Endothelial cell (in vitro differentiated cells): Measurements from ENCODE around the gene MICAL3. TPM values are rescaled to one million over a fixed set of nuclear protein-coding genes. Genes with fewer than 3 reads are reported as not detected.

ENCODE experiments used
- DNase-seq: peaks from one replicate; pipeline ENCODE4 v3.0.0; 2021; ENCODE audit warnings: low spot score
- H3K27ac Mint-ChIP-seq: one replicate; pipeline ENCODE4 v1.8.0; 2021; ENCODE audit warnings: mixed read lengths, inconsistent platforms; ENCODE audit not compliant: unreplicated experiment
- H3K27me3 Mint-ChIP-seq: one replicate; pipeline ENCODE4 v1.8.0; 2021; ENCODE audit warnings: mild to moderate bottlenecking, moderate library complexity, mixed read lengths, inconsistent platforms; ENCODE audit not compliant: unreplicated experiment
- H3K36me3 Mint-ChIP-seq: one replicate; pipeline ENCODE4 v1.8.0; 2021; ENCODE audit warnings: mild to moderate bottlenecking, low read depth, mixed read lengths, inconsistent platforms; ENCODE audit not compliant: unreplicated experiment
- H3K4me1 Mint-ChIP-seq: one replicate; pipeline ENCODE4 v1.8.0; 2021; ENCODE audit warnings: mild to moderate bottlenecking, mixed read lengths, inconsistent platforms; ENCODE audit not compliant: unreplicated experiment
- H3K4me3 Mint-ChIP-seq: one replicate; pipeline ENCODE4 v1.8.0; 2021; ENCODE audit warnings: mild to moderate bottlenecking, mixed read lengths, inconsistent platforms; ENCODE audit not compliant: unreplicated experiment
- H3K9me3 Mint-ChIP-seq: one replicate; pipeline ENCODE4 v1.8.0; 2021; ENCODE audit warnings: mixed read lengths, inconsistent platforms; ENCODE audit not compliant: unreplicated experiment
- CTCF ChIP-seq: fragments of 200-600 bp; sonication (generic); IDR thresholded peaks from one replicate; pipeline ENCODE4 v1.5.0; 2021; ENCODE audit warnings: antibody characterized with exemption; ENCODE audit not compliant: unreplicated experiment
- total RNA-seq: library from RNA; stranded (reverse); fragmentation: NEBNext Ultra II Directional; extraction: Animal tissue kit (Norgen Biotek cat#: 25700); gene quantifications from one replicate; pipeline ENCODE4 v1.2.1, GENCODE V29; 2021; ENCODE audit not compliant: unreplicated experiment

Gene MICAL3
- total RNA-seq, 1 donor from 2014 or later, result 54.3 TPM

DNA sequence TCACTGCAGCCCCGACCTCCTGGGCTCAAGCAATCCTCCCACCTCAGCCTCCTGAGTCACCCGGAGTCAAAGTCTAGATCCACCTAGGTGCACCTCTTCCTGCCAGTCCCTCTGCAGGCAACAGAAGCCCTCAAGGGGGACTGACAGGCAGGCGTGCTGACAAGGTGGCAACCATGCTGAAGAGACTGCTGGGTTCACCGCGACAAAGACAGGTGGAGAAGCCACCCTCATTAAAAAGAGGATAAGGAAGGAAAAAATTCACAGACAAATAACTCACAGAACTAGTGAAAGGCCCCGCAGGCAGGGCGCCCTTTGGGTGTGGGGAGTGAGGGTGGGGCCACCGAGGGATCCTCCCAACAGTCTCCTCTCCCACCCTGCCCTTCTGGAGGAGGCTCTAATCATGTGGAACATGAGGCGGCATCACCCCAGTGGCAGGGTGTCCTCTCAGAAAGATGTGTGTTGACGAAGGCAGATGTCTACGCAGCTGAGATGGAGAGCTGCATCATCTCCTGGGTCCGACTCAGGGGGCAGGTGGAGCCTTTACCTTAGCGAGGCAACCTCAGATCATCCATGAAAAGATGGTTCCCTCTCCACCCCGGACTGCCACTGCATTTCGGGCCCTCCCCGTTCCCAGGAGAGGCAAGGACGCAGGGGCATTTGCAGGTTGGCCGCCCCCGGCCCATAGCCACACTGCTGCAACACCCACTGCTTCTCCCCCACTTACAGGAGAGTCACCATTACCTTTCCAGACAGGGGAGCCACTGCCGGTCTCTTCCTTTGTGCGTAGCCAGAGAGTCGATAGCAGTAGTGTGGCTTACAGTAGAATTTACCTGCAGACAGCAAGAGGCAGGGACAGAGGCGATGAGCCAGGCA lies 158.9 kb downstream of the MICAL3 start:
- no peak for DNase-seq
- peaks cover 35% of the 10 kb centered on the region for H3K36me3 Mint-ChIP-seq
- H3K27ac Mint-ChIP-seq, result no peak overlapping the region
- peaks cover 2% of the 10 kb centered on the region for H3K27me3 Mint-ChIP-seq
- TF ChIP-seq CTCF, result no peak
- H3K4me1 Mint-ChIP-seq, result no peaks in the 10 kb centered on the region
- H3K4me3 Mint-ChIP-seq, result no peak overlapping the region
- H3K9me3 Mint-ChIP-seq, result no peaks in the 10 kb centered on the region

GRCh38 chr22:17864398-17865182 lies 159.8 kb downstream of the MICAL3 start:
- no peak overlapping the region for H3K4me3 Mint-ChIP-seq
- DNase-seq, result no peak
- no peak for TF ChIP-seq CTCF
- no peak overlapping the region for H3K27ac Mint-ChIP-seq
- no peaks in the 10 kb centered on the region for H3K4me1 Mint-ChIP-seq
- H3K27me3 Mint-ChIP-seq, result peaks cover 5% of the 10 kb centered on the region
- no peaks in the 10 kb centered on the region for H3K9me3 Mint-ChIP-seq
- H3K36me3 Mint-ChIP-seq, result peaks cover 35% of the 10 kb centered on the region

- H3K36me3 Mint-ChIP-seq, result peaks cover 21% of the 10 kb centered on the region
- peaks cover 5% of the 10 kb centered on the region for H3K27me3 Mint-ChIP-seq
- H3K9me3 Mint-ChIP-seq, result no peaks in the 10 kb centered on the region
- H3K27ac Mint-ChIP-seq, result no peak overlapping the region
- H3K4me1 Mint-ChIP-seq, result no peaks in the 10 kb centered on the region
- no peak for DNase-seq
- no peak for TF ChIP-seq CTCF
- H3K4me3 Mint-ChIP-seq, result no peak overlapping the region
Measured at GRCh38 chr22:17862646-17863181, 161.6 kb downstream of the MICAL3 start.

GRCh38 chr22:17861909-17862308 lies 162.5 kb downstream of the MICAL3 start:
- no peaks in the 10 kb centered on the region for H3K9me3 Mint-ChIP-seq
- DNase-seq, result no peak
- no peak for TF ChIP-seq CTCF
- H3K36me3 Mint-ChIP-seq, result peaks cover 21% of the 10 kb centered on the region
- no peak overlapping the region for H3K27ac Mint-ChIP-seq
- H3K4me3 Mint-ChIP-seq, result no peak overlapping the region
- H3K27me3 Mint-ChIP-seq, result peaks cover 3% of the 10 kb centered on the region
- H3K4me1 Mint-ChIP-seq, result no peaks in the 10 kb centered on the region
